Body of pancreas (tissue), 4 donors: ENCODE results near the gene PLOD1.

Experiments
- POLR2A ChIP-seq, 3 donors: fragments of 450-650 bp; IDR thresholded peaks; one replicate each; pipeline ENCODE4 v1.6.1; 2016; ENCODE audit warnings: antibody characterized with exemption in 3 of 3, mild to moderate bottlenecking in 2 of 3
- TF ChIP-seq, protein P1 (sequence below), 7 experiments: fragments of 450-650 bp in 4 of 7; fragments of 200-600 bp in 3 of 7; sonication (generic) in 3 of 7; IDR thresholded peaks; one replicate each; pipeline ENCODE4 v1.5.1; 2016 to 2019; ENCODE audit warnings: antibody characterized with exemption in 7 of 7

DNA sequence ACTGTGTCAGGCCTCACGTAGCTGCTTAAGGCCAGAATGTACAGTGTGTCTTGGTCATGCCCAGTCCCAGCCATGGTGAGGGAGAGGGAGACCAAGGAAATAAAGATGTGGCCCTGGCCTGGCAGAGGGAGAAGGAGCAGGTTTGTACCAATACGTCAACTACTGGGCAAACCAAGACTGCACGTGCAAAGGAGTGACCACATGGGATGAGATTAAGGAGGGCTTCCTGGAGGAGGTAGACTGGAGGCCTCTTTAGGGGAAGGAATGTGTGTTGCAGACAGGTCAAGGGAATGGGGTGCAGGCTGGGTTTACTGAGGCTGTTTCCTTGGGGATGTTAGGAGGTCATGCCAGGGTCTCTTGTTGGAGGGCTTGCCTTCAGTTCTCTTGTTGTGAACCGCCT, 7.8 kb downstream of the PLOD1 start:
- TF ChIP-seq, protein P1, sequence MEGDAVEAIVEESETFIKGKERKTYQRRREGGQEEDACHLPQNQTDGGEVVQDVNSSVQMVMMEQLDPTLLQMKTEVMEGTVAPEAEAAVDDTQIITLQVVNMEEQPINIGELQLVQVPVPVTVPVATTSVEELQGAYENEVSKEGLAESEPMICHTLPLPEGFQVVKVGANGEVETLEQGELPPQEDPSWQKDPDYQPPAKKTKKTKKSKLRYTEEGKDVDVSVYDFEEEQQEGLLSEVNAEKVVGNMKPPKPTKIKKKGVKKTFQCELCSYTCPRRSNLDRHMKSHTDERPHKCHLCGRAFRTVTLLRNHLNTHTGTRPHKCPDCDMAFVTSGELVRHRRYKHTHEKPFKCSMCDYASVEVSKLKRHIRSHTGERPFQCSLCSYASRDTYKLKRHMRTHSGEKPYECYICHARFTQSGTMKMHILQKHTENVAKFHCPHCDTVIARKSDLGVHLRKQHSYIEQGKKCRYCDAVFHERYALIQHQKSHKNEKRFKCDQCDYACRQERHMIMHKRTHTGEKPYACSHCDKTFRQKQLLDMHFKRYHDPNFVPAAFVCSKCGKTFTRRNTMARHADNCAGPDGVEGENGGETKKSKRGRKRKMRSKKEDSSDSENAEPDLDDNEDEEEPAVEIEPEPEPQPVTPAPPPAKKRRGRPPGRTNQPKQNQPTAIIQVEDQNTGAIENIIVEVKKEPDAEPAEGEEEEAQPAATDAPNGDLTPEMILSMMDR (IDR thresholded peaks at IDR 0.05), result no peak
- no peak for TF ChIP-seq POLR2A (IDR thresholded peaks at IDR 0.05)
